GM12878 (cell line): ENCODE measurements around the gene ZNF17. TPM values are rescaled to one million over a fixed set of nuclear protein-coding genes. Genes with fewer than 3 reads are reported as not detected.

Source experiments
- ATAC-seq: fragments of 200-7000 bp; cut with Tn5 transposase; 3 replicates; pipeline ENCODE4 v1.9.1; 2020; ENCODE audit warnings: mild to moderate bottlenecking, moderate library complexity
- BruUV-seq: library from RNA; stranded (reverse); fragments of 400-500 nt; replicated peaks from 2 replicates; lab custom pipeline; 2021; lab: Mats Ljungman, UMichigan
- CTCF ChIA-PET: fragments of 300-600 bp; sonication (Branson Sonifier 250); formaldehyde crosslinking; extraction: SDS; loops from one replicate; lab custom pipeline; 2021; ENCODE audit warnings: inconsistent platforms; lab: Yijun Ruan, JAX
- POLR2A ChIA-PET: fragments of 350-600 bp; formaldehyde crosslinking; extraction: SDS; loops from one replicate; lab custom pipeline; 2021; ENCODE audit warnings: inconsistent platforms; lab: Charles Lee
- RAD21 ChIA-PET: fragments of 300-600 bp; sonication (Branson Sonifier 250); formaldehyde crosslinking; loops from one replicate; lab custom pipeline; 2023; ENCODE audit warnings: antibody characterized with exemption; ENCODE audit not compliant: unreplicated experiment; lab: Charles Lee
- SMC1A ChIA-PET: fragments of 300-600 bp; sonication (Branson Sonifier 250); formaldehyde crosslinking; loops from one replicate; lab custom pipeline; 2023; ENCODE audit not compliant: unreplicated experiment, uncharacterized antibody; lab: Charles Lee
- DNase-seq: peaks from one replicate; pipeline ENCODE4 v3.0.0-alpha.2; 2011; ENCODE audit warnings: low read depth, low spot score
- FAIRE-seq: peaks from 3 replicates; lab custom pipeline; 2011; peaks lifted over from hg19 to GRCh38; lab: Jason Lieb, UNC
- H2AFZ ChIP-seq: 2 replicates; pipeline ENCODE4 v1.6.0; 2011; ENCODE audit warnings: low read depth, low read length, control low read depth; ENCODE audit not compliant: control insufficient read depth
- H3K27ac ChIP-seq: 2 replicates; pipeline ENCODE4 v1.5.1; 2011; ENCODE audit warnings: control low read depth; ENCODE audit not compliant: control insufficient read depth, insufficient read depth
- H3K27me3 ChIP-seq, 2 experiments: replicated peaks in 1 of 2; 2 replicates each; pipeline versions ENCODE4 v1.6.0 to v1.6.1; 2011; ENCODE audit warnings: low read length in 1 of 2; ENCODE audit not compliant: control insufficient read depth in 2 of 2, insufficient read depth in 2 of 2
- H3K36me3 ChIP-seq, 2 experiments: 2 replicates each; pipeline ENCODE4 v1.5.1; 2011; ENCODE audit warnings: low read length in 1 of 2; ENCODE audit not compliant: control insufficient read depth in 2 of 2, insufficient read depth in 2 of 2
- H3K4me1 ChIP-seq: 2 replicates; pipeline ENCODE4 v1.6.1; 2011; ENCODE audit warnings: mild to moderate bottlenecking, low read length, moderate library complexity, mixed read lengths; ENCODE audit not compliant: control insufficient read depth, insufficient read depth
- H3K4me2 ChIP-seq: 2 replicates; pipeline ENCODE4 v1.6.0; 2011; ENCODE audit warnings: control low read depth; ENCODE audit not compliant: control insufficient read depth, insufficient read depth
- H3K4me3 ChIP-seq: fragments of 200-600 bp; sonication (generic); 2 replicates; pipeline ENCODE4 v1.5.1; 2016
- H3K79me2 ChIP-seq: 2 replicates; pipeline ENCODE4 v1.6.0; 2011; ENCODE audit warnings: low read length; ENCODE audit not compliant: control insufficient read depth, insufficient read depth
- H3K9ac ChIP-seq: 2 replicates; pipeline ENCODE4 v1.8.0; 2011; ENCODE audit warnings: low read length, control low read depth, mixed read lengths; ENCODE audit not compliant: control insufficient read depth, insufficient read depth
- H3K9me3 ChIP-seq: replicated peaks from 3 replicates; pipeline ENCODE4 v1.5.1; 2011; ENCODE audit warnings: mild to moderate bottlenecking, low read length; ENCODE audit not compliant: control insufficient read depth, insufficient read depth
- H4K20me1 ChIP-seq: 2 replicates; pipeline ENCODE4 v1.6.0; 2011; ENCODE audit not compliant: control insufficient read depth, insufficient read depth
- BMI1 ChIP-seq: fragments of 450-650 bp; IDR thresholded peaks from 2 replicates; pipeline ENCODE4 v1.6.1; 2016; ENCODE audit warnings: mild to moderate bottlenecking, moderate library complexity, borderline replicate concordance
- CHD4 ChIP-seq: fragments of 200-600 bp; sonication (generic); IDR thresholded peaks from 2 replicates; pipeline ENCODE4 v1.6.1; 2016; ENCODE audit warnings: mild to moderate bottlenecking
- CUX1 ChIP-seq: IDR thresholded peaks from 2 replicates; pipeline ENCODE4 v1.6.1; 2012; ENCODE audit warnings: improper control_type of control experiment, low read depth, low read length; ENCODE audit not compliant: insufficient replicate concordance
- PAX5 ChIP-seq: IDR thresholded peaks from 2 replicates; pipeline ENCODE4 v1.6.1; 2011; ENCODE audit warnings: low read depth, low read length, borderline replicate concordance
- PAX8 ChIP-seq: fragments of 450-650 bp; IDR thresholded peaks from 2 replicates; pipeline ENCODE4 v1.6.1; 2017; ENCODE audit warnings: mild to moderate bottlenecking, moderate library complexity
- POU2F2 ChIP-seq: IDR thresholded peaks from 3 replicates; pipeline ENCODE4 v1.6.1; 2011; ENCODE audit warnings: low read depth, mild to moderate bottlenecking, low read length, borderline replicate concordance
- SREBF2 ChIP-seq: IDR thresholded peaks from 2 replicates; pipeline ENCODE4 v1.6.1; 2012; ENCODE audit warnings: mild to moderate bottlenecking, low read length
- WRNIP1 ChIP-seq: IDR thresholded peaks from 2 replicates; pipeline ENCODE4 v1.6.1; 2011; ENCODE audit warnings: low read depth, low read length, improper control_type of control experiment, borderline replicate concordance
- ZNF217 ChIP-seq: fragments of 450-650 bp; IDR thresholded peaks from 2 replicates; pipeline ENCODE4 v1.6.1; 2017; ENCODE audit warnings: antibody characterized with exemption, mild to moderate bottlenecking
- WGBS: methylation state at CpG from one replicate; pipeline ENCODE4 v1.1.6; 2016; ENCODE audit warnings: low lambda C conversion rate; ENCODE audit not compliant: insufficient replicate concordance, insufficient coverage; ENCODE audit errors: missing lambda C conversion rate; 5-methylcytosine and 5-hydroxymethylcytosine counted together
- in situ Hi-C: fragments of 300-500 bp; cut with MboI; formaldehyde crosslinking; loops from 9 replicates; pipeline ENCODE4 v1.14.3; 2018; ENCODE audit warnings: mixed read lengths
- intact Hi-C: fragments of 100-400 bp; cut with micrococcal nuclease; formaldehyde crosslinking; loops from one replicate; pipeline ENCODE4 v1.14.2; 2022; ENCODE audit not compliant: unreplicated experiment
- polyA plus RNA-seq, 11 experiments: library from polyadenylated mRNA; depleted of rRNA in 4 of 11; unstranded in 6 of 11; stranded (reverse) in 5 of 11; fragments of >200 nt; fragmentation: Nextera tagmentation in 4 of 11; fragmentation: Illumina TruSeq in 1 of 11; extraction: Ambion mirVana in 4 of 11; extraction: Trizol in 1 of 11; gene quantifications; 1 replicate in 1 of 11; 2 replicates in 10 of 11; pipeline versions ENCODE4 v1.2.1 to v1.2.3, GENCODE V29; 2011 to 2016; ENCODE audit warnings: inconsistent platforms in 2 of 11, missing spikeins in 2 of 11, low read depth in 1 of 11
- total RNA-seq, 4 experiments: library from RNA; depleted of rRNA in 3 of 4; stranded (reverse); fragments of >200 nt in 3 of 4; fragmentation: Illumina TruSeq in 1 of 4; extraction: Trizol in 1 of 4; gene quantifications; 2 replicates each; pipeline versions ENCODE4 v1.2.1 to v1.2.3, GENCODE V29; 2013 to 2021

Gene ZNF17
- total and polyA plus RNA-seq, 10 of the 15 experiments (the other 5 are each of a cell fraction or from before 2014, with no cell fraction given): 4.4 to 11.3 (median 7.8) TPM

DNA sequence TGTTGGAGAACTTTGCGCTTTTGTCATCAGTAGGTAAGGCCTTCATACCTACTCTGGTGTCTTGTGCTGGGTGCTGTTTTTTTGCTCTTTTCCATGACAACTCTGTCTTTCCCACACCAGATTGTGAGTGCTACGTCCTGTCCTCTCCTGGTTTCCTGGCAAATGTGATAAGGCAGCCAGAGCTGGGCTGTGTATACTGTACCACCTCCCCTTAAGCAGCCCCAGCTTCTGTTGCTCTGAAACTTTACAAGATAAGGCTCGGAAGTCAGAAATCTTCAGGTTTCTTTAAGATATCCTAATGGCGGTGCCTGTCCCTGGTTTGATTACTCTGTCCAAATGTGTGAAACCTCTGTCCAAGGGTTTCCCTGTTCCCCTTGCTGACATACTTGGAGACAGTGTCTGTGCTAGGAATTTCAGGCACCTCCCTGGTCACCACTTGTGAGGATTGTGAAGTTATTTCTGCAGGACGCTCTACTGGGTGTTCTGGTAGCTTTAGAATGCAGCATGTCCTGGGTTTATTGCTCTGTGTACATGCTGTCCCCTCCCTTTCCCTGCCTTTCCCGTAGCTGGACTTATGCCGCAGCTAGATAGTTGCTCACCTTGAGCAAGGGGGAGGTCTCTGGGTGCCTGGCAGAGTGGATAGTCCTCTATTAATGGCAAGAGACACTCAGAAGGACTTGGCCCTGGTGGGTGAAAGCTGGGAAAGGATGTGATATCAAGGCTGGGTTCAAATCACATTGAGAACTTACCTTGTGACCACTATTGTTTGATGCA lies 31.2 kb downstream of the ZNF17 start (continued):
- TF ChIP-seq CUX1 (no peak), SREBF2 (no peak), PAX8 (no peak), WRNIP1 (no peak), BMI1 (no peak), CHD4 (no peak)

DNA sequence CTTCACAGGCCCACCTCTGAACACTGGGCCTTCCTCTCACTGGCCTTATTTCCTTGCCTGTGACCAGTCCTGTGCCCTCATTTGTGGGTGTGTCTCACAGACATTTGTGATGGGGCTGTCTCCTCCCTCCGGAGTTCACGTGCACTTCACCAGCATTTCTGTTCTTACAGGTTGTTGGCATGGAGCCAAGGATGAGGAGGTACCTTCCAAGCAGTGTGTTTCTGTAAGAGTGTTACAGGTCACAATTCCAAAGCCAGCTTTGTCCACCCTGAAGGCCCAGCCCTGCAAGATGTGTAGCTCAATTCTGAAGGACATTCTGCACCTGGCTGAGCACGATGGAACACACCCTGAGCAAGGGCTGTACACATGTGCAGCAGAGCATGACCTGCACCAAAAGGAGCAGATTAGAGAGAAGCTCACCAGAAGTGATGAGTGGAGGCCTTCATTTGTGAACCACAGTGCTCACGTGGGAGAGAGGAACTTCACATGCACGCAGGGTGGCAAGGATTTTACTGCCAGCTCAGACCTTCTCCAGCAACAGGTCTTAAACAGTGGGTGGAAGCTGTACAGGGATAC lies 32.2 kb downstream of the ZNF17 start:
- no peak overlapping the region for H3K4me2 ChIP-seq
- peaks cover 2% of the 10 kb centered on the region for H3K79me2 ChIP-seq
- no TSS peak for BruUV-seq
- ChIA-PET CTCF (no interaction called here), POLR2A (no interaction called here), RAD21 (no interaction called here), SMC1A (interaction anchor here (0.9 kb wide), 1 partner anchor 18 kb away, joined by 3 read pairs; no protein-coding TSS in a partner anchor)
- WGBS: 15% methylated on average over 5 of the region's 5 CpGs
- H3K9me3 ChIP-seq: peaks cover 33% of the 10 kb centered on the region
- no peak for FAIRE-seq
- intact Hi-C loops: no loop called here
- no peak overlapping the region for H3K9ac ChIP-seq
- H3K4me1 ChIP-seq: no peaks in the 10 kb centered on the region
- no peak for ATAC-seq
- no peaks in the 10 kb centered on the region for H3K27me3 ChIP-seq
- DNase-seq: no peak
- no peak overlapping the region for H2AFZ ChIP-seq
- no peaks in the 10 kb centered on the region; the same call in 1 of the 2 replicates for H4K20me1 ChIP-seq
- H3K36me3 ChIP-seq: peaks cover 9 to 19% of the 10 kb centered on the region in 2 experiments
- in situ Hi-C loops: no loop called here
- TF ChIP-seq ZNF217 (no peak), PAX5 (peak; percentile 97), POU2F2 (no peak)
- no peak overlapping the region for H3K27ac ChIP-seq
- H3K4me3 ChIP-seq: no peak overlapping the region
